Activated naive CD4-positive, alpha-beta T cell treated with Interleukin-2 at 50 U/mL for 16 hours (primary cell): ENCODE data around the gene TRIM31.

Experiments used
- DNase-seq: peaks from one replicate; pipeline ENCODE4 v3.0.0-alpha.2; 2020

The TRIM31 gene, protein sequence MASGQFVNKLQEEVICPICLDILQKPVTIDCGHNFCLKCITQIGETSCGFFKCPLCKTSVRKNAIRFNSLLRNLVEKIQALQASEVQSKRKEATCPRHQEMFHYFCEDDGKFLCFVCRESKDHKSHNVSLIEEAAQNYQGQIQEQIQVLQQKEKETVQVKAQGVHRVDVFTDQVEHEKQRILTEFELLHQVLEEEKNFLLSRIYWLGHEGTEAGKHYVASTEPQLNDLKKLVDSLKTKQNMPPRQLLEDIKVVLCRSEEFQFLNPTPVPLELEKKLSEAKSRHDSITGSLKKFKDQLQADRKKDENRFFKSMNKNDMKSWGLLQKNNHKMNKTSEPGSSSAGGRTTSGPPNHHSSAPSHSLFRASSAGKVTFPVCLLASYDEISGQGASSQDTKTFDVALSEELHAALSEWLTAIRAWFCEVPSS

DNA sequence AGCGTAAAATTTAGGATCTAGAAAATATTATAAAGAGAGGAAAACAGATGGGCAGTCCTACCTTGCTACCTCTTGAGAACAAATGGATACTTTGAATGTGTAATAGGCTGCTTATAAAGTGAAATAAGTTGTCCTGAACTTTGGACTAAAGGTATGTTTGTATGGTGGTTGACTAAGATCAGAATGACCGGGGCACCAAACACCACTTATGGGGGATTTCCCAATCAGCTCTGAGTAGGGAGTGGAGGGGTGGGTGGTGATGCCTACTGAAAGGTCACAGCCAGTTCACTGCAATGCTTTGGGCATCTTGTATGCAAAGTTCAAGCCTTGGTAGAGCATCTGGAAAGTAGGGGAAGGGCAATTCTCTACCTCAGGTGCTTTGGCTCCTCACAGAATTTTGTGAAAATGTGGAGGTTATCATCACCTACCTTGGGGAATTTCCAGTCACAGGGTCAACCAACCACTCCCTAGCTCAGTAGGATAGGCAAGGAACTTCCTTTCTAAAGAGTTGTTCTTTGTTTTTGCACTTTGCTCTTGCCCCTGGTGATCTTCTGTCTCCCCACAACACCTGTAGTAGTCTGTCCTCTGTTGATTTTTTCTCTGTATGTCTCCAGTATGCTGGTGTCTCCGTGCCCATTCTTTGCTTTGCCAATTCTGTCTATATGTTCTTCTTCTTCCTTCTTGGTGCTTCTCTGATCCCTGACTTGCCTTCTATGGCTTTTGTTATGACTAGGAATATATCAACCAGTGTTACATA lies at the start of gene TRIM31:
Gene TRIM31 (minus strand): TSS at position 88 of the 757 bp plus-strand sequence. CDS start 285 bp downstream, outside the sequence.
- no peak for DNase-seq

DNA sequence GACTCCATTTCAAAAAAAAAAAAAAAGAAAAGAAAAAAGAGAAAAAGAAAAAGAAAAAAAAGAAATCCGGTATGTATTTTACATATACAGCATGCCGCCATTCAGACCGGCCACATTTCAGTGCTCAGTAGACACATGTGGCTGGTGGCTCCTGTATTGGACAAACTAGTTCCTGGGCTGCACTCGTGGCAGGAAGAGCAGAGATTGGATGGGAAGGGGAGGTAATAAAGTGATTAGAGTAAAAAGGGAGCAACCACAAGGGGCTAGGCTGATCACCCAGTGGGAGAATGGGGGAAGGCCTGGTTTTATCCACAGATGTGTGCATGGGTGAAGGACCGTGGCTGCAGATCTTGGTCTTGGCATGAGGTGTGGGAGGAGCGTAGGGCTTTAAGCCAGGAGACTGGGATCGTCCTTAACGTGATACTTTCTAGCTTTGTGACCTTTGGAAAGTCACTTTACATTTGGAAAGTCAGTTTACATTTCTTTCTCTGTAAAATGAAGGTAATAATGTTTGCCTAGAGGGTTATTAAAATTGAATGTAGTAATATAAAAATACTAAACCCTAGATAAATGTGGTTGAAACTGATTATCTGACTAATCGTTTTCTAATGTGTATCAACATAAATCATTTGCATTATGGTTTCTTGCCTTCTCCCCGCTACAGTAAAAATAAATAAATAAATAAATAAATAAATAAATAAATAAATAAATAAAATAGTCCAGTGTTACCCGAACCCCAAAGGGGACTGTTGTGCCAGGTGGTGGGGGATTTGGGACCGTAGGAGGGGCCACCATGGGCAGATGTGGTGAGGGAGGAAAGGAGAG lies 49.6 kb upstream of the TRIM31 start:
- DNase-seq, result no peak

DNA sequence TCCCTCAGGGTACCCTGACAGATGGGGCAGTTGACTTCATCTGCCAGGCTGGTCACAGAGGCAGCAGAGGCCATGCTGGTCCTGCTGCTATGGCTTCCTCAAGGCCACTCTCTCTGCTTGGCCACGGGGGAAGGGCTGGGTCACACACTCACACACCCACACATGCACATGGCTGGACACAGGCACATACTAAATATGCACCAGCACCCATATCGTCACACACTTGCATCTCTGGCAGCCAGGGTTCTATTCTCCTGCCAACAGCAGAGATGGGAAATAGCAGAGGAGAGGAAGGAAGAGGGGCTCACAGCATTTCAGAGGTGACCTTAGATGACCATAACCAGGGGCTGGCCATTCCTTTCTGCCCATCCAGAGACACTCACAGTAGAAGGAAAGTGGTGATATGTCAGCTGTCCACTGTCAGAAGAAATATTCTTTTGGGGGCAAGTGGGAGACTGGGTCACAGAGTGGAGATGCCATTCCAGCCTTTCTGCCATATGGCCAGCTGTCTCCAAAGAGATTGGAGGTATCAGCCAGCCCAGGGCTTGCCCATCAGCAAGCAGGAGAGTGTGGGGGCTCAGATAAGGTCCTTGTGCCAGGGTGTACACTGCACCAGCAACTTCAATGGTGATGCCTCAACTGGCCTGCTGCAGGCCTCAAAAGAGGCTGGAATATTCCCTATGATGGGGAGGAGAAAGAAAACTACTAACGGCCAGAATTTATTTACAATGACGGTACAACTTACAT lies 48.1 kb upstream of the TRIM31 start, which contains the start of gene TRIM10:
Gene TRIM10 (minus strand): TSS at position 427 of the 747 bp plus-strand sequence. CDS start 353 bp downstream, at position 74.
- DNase-seq, result no peak

DNA sequence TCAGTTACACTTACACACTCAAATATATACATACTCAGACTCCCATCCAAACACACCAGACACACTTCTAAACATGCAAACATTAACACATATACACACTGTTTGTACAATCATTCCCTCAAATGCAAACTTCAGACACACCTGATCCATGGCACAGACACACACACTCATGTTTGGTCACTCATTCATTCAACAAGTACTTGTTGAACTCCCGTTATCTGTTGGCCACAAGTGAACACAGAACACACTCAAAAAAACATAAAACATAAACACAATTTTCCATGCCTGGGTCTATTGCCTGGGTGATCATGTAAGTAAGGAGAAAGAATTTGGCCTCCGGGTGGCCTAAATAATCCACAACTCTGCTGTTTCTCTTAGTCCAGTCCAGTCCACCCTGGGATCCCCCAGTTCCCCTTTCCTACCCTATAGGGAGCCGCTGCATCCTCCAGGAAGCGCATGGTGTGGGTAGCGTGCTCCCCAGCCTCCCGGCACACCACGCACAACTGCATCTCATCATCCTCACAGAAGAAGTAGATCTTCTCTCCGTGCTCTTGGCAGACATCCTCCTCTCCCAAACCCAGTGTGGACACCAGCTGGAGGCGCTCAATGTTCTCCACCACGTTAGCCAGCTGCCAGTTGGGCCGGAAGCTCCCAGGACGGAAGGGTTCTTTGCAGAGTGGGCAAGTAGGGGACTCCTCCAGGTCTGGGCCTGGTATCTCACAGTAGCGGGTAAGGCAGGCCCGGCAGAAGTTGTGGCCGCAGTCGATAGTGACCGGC lies 47.3 kb upstream of the TRIM31 start:
- no peak for DNase-seq

DNA sequence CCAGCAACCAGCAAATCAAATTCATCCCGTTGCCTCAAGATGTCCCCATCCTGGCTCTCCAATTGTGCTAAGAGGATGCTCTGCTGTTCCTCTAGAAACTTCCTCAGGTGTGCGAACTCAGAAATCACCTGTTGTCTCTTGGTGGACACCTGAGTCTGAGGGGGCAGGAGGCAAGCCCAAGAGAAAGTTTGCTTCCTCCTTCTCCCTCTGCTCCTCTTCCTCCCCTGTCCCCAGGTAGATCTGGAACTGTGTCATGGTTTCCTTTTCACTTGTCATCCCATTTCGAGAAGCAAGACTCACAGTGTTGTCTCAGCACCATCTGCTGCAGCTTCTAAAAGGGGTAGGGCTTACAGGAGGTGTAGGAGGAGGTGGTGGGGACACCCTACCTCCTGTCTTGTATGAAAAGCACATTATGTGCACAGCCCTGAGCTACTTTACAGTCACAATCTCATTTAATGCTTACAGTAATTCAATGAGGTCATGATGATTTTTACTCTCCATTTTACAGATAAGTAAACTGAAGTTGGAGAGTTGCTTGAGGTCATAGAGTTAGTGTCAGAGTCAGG lies 45.7 kb upstream of the TRIM31 start:
- no peak for DNase-seq

DNA sequence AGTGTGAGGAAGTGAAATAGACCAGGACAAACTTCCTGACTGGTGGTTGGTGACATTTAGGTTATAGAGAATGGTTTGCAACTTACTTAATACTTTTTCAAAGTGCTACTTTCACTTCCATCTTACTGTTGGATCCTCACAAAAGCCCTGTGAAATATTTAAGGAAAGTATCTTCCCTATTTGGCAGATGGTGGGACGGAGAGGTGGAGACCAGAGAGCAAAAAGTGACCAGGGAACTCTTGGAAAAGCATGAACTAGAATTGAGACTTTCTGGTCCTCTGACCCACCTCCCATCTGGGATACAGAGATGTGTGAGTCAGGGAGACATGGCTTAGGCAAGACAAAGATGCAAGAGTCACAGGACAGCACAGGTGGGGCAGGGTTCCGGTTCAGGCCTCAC lies 45.1 kb upstream of the TRIM31 start:
- no peak for DNase-seq

DNA sequence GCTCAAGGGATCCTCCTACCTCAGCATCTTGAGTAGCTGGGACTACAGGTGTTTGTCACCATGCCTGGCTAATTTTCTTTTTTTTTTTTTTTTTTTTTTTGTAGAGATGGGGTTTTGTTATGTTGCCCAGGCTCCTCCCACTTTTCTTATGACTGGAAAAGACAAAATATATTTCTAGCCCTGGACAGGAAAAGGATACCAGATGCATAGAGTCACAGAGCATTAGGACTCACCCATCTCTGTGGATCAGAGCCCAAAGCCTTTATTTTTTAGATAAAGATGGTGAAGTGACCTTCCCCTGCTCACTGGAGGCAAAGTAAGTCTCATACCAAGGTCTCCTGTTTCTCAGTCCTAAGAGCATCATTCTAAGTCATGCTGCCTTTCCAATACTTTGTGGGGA lies 44.7 kb upstream of the TRIM31 start:
- DNase-seq, result no peak

DNA sequence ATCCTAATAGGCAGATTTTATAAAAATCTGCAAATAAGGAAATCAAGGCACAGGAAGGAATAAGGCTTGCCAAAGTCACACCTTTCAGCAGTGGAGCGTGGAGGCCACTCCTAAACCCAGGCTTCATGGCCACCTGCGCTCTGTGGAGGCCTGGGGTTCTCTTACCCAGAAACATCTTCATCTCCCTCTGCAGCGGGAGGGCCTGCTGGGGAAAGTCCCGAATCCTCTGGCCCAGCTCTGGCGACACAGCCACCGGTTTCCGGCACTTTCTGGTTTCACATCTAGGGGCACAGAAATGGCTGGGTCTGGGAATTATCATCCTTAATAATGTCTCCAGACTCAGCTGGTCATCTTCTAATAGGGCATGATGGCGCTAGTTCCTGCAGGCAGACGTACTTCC lies 43.9 kb upstream of the TRIM31 start:
- no peak for DNase-seq

DNA sequence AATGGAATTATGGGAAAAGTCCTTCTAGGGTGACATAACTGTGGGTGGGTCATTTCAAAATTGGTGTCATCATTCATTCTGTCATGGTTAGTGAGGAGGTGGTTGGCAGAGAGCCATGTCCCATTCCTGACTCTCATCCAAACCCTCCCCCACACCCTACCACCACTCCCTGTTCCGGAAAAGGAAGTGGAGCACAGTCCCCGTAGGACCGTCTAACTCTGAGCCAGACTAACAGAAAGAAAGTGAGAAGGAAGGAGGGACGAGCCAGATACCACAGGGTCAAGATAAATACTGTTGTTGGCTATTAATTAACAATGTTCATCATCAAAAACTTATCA lies 43.3 kb upstream of the TRIM31 start:
- no peak for DNase-seq

DNA sequence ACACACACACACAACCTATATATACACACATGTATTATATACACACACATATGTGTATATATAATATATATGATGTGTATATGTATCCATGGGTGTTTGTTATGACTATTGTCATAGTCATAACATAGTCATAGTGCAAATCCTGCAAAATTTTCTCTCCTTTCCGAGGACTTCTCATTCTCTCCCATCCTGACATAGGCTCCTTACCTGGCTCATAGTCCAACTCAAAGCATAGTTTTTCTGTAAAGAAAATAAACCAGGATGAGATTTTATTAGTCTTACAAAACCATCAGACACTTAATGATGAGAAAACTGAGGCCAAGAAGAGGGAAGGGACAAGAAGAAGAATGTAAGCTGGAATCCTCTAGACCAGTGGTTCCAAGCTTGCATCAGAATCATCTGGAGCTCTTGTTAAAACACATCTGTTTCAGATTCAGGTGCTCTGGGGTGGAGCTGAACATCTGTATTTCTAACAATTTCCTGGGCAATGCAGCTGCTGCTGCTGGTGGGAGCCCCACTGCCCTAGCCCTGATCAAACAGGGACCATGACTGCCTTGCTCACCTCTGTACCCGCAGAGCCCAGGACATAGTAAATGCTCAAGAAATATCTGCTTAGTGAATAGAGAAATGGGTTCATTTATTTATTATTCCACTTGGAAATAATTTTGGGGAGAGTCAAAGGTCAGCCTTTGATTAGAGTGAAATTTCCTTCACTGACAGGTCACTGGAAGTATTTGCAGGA lies 42.8 kb upstream of the TRIM31 start:
- DNase-seq, result no peak

DNA sequence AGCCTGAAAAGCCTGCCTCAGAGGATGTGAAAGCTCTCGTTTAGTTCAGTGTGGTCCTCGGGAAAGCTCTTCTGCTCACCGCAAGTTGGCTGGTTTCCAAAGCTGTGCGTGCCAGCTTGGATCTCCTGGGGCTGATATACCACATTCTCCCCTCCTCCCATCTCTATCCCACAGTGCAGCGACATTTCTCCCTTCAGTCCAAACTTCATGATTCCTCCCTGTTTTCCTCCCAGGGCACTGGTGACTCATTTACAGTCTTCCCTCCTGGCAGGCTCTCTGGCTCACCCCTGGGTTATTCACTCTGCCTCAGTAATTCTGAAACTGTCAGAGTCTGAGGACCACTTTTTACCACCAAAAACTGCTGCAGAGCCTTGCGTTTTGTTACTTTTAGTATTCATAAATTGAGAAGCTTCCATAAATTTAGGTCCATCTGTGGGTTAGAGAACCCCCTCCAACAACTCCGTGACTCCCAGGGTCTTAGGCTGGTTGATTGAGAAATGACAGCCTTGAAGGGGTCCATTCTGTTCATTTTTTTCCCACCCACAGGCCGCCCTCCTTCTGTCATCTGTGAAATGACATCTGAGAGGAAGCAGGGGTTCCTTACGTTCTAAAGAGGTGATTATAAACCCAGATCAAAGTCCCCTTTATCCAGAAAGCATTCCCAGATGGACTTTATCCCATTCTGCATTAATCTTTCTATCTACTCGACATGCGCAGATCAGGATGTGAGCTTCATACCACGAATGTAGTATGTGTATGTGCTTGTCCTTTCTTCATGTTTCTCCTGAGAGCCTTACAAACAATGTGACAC lies 42.0 kb upstream of the TRIM31 start:
- no peak for DNase-seq

DNA sequence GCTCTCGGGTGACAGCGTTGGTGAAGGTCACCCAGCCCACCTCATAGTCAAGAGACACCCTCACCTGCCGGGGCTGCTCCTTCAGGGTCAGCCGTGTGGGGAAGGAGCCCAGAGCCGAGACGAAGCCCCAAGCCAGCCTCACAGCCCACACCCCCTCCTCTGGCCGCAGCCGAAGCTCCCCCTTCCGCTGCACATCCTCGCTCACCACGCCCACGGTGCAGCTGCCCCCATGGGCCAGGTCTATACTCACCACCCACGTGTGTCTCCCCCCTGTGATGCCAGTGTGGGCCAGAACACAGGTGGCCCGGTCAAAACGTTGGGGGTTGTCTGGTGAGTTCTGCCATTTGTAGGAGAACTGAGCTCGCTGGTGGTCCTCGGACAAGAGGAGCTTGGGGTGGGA lies 41.2 kb upstream of the TRIM31 start:
- no peak for DNase-seq

DNA sequence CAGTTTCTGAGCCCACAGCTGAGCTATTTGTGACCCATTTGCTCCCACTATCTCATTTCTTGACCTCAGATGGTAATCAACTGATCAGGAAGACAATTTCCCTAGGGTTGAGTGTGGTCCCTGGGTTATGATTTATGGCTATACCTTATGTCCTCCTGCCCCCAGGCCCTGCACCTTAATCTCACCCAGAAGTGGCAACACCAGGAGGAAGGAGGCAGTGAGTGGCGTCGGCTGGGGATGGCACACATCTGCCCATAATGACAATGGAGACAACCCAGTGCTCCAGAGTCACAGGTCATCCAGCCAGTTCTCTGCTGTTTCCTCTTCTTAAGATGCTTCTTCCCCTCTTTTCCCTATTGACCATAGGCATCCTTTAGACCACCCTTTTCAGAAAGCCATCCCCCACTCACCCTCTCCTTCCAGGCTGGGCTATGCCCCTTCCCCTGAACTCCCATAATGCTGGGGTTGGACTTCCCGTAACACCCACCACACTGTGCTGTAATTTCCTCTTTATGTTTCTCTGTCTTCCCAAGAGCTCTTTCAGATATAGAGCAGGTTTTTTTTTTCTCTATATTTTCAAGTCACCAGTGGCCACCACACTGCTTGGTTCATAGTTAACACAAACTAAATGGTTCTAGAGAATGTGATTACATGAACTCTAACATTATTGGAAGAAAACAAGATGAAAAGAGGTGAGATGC lies 40.2 kb upstream of the TRIM31 start:
- DNase-seq, result no peak

DNA sequence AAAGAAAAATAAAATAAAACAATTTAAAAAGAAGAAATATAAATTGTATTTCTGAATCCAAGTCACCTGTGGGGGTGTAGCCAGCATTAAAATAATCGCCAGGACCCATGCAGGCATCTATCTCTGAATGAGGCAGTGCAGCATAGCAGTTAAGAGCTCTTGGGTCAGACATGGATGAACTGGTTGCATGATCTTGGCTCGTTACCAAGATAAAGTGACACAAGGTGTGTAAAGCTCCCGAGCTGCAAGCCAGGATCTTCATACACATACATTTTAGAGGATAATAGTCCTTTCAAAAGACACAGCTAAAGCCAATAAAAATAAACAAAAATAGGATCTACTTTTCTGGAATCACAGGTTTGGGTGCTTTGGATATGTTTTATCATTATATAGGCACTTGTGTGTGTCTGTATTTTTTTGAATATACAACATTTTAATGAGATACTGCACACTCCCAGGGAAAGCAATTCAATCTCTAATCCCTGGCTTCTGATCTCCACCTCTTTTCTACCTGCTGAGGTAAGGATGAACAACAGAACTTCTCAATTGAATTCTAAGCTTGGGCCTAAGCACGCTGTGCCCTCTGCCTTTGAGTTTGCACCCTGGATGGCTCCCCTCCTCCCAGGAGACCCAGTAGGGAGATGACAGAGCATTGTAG lies 39.3 kb upstream of the TRIM31 start:
- no peak for DNase-seq

DNA sequence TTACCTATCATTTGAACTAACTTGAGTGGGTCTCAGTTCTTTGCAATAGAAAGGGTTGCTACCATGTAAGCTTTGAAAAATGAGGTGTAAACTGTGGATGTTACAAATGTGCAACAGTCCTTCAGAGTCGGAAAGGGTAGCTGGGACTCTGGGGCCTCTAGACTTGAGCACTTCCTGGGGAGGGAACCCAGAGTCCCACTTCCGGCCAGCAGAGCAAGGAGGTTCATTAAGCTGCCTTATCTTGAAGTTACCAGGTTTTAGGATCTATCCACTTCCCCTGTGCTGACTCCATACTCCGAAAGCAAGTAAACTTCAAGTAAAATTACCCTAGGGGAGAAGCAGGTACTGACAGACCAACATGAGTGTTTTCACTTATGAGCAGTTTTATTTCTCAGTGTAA lies 38.7 kb upstream of the TRIM31 start:
- DNase-seq, result no peak

DNA sequence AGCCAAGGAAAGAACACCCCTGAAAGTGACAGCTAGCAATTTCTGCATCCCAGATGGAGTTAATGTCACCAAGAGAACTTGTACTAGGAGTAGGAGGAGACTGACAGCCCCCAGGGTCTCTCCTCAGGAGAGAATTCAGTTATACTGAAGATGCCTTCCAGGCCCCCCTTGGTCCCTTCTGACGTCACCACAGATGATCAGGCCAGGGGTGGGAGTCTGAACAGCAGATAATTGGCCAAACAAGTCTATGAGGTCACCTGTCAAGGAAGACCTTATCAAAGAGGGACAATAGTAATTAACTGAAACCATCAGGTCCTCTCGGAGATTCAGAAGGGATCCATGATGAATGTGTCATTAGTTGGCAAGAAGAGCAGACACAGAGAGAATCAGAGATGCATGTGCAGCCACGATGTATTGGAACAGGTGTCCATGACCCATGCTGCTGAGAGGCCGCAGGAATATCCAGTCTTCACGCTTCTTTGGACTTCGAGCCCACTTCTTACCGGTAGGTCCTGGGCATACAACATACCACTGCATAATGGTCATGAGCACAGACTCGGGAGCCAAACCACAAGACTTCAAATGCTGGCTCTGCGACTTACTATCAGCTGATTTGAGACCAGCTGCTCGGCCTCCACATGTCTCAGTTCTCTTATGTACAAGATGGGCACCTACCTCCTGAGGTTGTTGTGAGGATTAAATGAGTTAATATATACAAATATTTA lies 37.9 kb upstream of the TRIM31 start:
- DNase-seq, result no peak

DNA sequence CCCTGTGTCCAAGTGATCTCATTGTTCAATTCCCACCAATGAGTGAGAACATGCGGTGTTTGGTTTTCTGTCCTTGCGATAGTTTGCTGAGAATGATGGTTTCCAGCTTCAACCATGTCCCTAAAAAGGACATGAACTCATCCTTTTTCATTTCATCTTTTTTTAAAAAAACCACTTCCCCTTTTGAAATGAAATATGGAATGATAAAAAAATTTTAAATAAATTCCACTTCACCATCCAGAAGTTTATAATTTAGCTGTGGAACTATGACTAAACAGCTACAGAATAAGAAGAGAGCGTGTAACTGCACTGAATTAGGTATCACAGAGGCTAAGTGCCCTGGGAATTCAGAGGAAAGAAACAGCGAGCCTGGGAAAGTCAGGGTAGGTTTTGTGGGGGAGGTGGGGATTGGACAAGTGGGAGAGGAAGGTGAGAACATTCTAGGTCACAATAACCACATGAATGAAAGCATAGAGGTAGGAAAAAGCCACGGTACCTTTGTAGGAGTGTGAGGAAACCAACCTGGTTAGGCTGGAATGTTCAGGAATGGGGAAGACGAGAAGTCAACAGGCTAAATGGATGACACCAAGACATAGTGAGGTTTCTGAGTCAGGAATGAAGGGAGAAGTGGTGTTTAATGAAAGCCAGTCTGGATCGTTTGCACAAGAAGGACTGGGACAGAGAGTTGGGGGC lies 37.1 kb upstream of the TRIM31 start:
- DNase-seq, result no peak
